ENCODE results near the gene BTK.
A peak's percentile ranks its signal among the peaks of the same experiment; 100 is the strongest.

DNA sequence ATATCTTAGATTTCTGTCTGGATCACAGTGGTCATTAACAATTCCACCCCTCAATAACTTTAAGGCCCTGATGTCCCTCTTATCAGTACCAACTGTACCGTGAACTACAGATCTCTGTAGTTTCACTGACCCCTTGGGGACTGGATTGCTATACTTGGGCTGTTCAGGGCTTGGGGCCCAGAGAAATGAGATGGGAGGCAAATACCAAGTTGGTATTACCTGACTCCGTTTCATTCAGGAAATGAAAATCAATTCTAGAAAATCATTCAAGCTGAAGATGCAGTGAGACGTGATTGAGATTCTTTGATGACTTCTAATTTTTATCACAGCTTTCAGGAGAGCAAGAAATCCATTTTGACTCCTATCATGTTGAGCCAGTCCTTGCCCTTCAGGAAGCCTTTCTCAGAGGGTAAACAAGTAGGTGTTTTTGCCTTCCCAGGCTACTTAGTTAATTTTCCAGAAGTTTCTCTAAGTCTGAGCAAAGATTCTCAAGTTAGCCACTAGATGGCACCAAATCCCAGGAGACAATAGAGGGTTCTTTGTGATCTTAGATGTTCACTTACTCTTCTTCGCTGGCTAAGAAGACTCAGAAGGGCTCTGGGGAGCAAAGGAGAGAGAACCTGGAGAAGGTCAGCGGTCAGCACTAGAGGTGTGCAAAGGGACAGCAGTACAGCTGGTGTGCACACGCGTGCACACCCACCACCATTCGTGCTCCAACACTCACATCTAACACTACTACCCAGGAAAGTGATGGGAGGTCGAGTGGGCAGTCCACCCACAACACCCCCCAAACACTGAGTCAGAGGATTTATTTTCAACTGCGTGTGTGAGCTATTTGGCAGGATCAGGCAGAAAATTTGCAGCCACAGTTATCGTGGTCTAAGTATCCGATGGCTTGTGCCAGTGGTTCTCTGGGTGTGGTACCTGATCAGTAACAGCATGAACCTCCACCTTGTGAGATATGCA, 29.5 kb upstream of the BTK start:
- TF ChIP-seq, protein P1, sequence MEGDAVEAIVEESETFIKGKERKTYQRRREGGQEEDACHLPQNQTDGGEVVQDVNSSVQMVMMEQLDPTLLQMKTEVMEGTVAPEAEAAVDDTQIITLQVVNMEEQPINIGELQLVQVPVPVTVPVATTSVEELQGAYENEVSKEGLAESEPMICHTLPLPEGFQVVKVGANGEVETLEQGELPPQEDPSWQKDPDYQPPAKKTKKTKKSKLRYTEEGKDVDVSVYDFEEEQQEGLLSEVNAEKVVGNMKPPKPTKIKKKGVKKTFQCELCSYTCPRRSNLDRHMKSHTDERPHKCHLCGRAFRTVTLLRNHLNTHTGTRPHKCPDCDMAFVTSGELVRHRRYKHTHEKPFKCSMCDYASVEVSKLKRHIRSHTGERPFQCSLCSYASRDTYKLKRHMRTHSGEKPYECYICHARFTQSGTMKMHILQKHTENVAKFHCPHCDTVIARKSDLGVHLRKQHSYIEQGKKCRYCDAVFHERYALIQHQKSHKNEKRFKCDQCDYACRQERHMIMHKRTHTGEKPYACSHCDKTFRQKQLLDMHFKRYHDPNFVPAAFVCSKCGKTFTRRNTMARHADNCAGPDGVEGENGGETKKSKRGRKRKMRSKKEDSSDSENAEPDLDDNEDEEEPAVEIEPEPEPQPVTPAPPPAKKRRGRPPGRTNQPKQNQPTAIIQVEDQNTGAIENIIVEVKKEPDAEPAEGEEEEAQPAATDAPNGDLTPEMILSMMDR (IDR thresholded peaks at IDR 0.05; ENCODE audit: low read depth, low read length), result peak; percentile 38
- TF ChIP-seq POLR2A (IDR thresholded peaks at IDR 0.05; ENCODE audit: extremely low read depth, insufficient read length), result no peak
- TF ChIP-seq, protein P2, sequence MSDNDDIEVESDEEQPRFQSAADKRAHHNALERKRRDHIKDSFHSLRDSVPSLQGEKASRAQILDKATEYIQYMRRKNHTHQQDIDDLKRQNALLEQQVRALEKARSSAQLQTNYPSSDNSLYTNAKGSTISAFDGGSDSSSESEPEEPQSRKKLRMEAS (IDR thresholded peaks at IDR 0.05; ENCODE audit: low read depth, low read length), result no peak
- TF ChIP-seq MYC (IDR thresholded peaks at IDR 0.05; ENCODE audit: low read depth, low read length), result no peak
